ENCODE data around the gene ACAA2.

The ACAA2 gene

DNA sequence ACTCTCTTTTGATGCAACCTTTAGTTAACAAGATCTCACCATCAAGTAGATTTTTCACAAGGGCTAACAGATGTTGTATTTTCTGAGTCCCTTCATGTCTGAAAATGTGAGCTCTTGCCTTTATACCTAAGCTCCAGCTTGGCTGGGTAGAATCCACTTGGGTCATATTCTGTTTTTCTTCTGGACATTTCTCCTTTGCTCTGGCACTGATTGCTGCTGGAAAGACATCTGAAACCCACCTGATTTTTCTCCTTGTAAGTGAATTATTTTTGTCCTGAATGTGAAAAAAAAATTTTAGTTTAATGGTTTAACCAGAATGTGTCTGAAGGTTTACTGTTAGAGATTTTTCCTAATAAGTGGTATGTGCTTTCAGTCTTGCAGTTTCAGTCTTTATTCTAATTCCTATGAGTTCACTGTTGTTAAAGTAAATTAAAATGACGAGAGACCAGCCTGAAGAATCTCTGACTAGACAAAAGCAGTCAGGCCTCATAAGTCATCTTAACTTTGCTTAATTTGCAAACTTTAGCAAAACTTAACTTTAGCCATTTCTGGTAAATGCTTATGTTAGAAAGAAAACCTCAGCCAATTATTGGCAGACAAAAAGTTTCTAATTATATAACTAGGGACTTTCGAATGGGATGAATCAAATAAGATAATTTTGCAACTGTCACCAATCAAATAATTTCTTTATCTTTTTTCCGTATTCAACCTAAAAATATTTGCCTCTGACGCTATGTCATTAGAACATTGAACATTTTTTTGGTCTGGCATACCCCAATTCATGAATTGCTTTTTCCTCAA lies 70.8 kb downstream of the ACAA2 start:
- DNase-seq (ENCODE audit: low read depth): no peak

DNA sequence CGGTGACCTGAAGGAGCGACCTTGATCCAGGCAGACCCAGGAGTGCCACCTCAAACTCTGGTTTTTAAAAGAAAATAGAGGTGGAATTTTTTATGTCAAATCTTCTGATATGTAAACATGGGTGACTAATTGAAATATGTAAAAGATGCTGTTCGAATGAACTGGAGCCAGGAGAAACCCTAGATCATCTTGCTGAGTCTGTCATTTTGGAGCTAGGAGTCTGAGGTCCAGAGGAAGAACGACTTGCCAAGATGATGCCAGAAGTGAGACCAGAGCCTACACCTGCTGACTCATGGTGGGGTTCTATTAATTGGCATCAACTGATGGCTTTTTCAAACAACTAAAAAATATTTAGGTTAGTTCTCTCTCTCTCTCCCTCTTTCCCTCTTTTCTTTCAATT lies 74.1 kb downstream of the ACAA2 start:
- no peak for DNase-seq (ENCODE audit: low read depth)

DNA sequence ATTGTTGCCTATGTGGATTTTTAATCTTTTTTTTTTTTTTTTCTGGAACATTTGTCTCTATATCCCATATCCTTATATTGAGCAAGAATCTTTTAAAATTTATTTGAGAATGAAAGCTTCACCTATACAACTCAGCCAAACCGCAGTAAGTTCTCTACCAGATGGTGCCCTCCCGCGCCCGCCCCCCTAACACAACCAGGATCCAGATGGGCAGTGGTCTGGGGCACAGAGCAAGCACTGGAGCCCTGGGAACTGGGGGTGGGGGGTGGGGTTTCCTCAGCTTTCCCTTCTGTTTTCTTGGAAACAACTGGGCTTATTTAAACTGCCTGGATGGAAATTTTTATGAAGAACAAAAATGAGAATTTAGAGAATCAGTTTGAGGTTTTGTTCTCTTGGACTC lies 74.6 kb downstream of the ACAA2 start:
- no peak for DNase-seq (ENCODE audit: low read depth)

DNA sequence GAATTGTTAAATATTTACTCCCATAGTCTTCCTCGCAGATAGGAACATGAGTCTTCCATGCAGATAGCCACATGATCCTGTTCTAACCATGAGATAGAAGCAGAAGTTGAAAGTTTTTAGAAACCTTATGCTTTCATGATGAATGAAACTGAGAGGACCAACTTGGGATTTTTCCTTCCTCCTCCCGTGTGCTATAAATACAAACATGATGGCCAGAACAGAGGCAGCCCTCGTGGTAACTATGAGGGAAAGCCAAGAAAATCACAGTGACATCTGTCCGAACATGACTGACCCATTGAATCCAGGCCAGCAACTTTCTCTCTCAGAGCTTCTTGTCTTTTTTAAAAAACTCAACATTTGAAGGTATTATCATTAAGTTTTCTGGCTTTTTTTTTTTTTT lies 78.5 kb downstream of the ACAA2 start:
- no peak for DNase-seq (ENCODE audit: low read depth)

DNA sequence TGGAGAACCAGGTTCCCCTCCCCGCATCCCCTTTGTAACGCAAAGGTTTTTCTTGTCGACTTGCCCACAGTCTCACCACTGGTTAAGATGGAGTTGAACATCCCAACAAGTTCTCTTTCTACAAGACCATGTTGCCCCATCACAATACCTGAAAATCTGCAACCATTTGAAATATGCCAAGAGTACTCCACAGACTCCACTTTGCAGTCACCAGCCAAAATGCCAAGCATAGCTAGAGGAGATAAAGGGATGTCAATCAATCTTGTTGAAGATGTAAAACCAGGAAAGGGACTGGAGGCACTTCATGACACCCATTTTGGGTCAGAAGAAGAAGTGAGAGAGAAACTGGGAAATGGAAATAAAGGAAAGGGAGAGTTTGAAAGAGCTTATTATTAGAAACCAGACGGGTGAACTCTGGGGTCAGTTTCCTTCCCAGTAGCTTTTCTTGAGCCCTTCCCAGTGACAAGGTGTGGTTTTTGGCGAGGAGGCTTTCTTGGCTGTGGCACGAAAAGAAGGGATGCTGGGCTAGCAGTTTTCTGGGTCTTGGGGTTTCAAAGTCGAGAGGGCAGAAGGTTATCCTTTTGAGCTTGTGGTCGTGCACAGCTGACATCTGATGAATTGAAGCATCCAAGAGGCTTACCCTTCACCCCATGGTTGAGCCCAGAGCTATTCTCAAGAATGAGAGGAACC lies 79.3 kb downstream of the ACAA2 start:
- no peak for DNase-seq (ENCODE audit: low read depth)

DNA sequence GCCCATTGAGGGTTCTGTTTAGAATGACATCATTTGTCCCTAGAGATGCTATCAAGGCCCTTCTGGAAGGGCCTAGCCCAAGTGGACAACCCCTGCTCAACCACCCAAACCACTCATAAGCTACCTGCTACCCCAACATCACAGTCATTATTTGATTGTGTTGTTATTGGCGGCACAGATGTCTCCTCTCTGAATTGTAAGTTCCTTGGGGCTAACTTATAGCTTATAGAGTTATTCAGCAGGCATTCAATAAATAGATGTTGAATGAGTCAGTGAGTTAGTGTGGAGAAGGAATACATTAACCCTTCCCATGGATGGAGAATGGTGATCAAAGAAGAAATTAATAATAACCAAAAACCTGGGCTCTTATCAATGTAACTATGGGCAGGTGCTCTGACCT lies 80.0 kb downstream of the ACAA2 start:
- DNase-seq (ENCODE audit: low read depth): no peak
